ENCODE measurements around the gene CLN6. TPM values are rescaled to one million over a fixed set of nuclear protein-coding genes. Genes with fewer than 3 reads are reported as not detected.

The CLN6 gene
- 4.4 and 7.1 TPM in 2 replicates for total RNA-seq

GRCh38 chr15:68229386-68230156, at the start of gene CLN6:
CLN6 (minus strand) TSS chr15:68229728; CDS start chr15:68229584, 144 bp downstream.

GRCh38 chr15:68277603-68278344, 48.2 kb upstream of the CLN6 start, which contains the start of gene FEM1B:
FEM1B (plus strand) TSS chr15:68277745; CDS start chr15:68278418, 673 bp downstream.

GRCh38 chr15:68204776-68205557, 24.6 kb downstream of the CLN6 start, which contains the start of gene CALML4:
CALML4 (minus strand) TSS chr15:68205332; CDS start chr15:68205247, 85 bp downstream.

Other genes starting within 250 kb of the CLN6 start
- gene PIAS1, start 175.4 kb downstream of the CLN6 start, total RNA-seq: 2.9 and 5.2 TPM in 2 replicates
- 1.2 and 2.7 TPM in 2 replicates for gene CALML4, start 24.4 kb downstream of the CLN6 start, total RNA-seq
- 30.4 and 58.1 TPM in 2 replicates for gene FEM1B, start 48.0 kb upstream of the CLN6 start, total RNA-seq
- 0.63 and 22.3 TPM in 2 replicates for gene ITGA11, start 202.4 kb upstream of the CLN6 start, total RNA-seq

Measured in bronchial smooth muscle cell (primary cell).